ENCODE data around the gene SENP2. TPM values are rescaled to one million over a fixed set of nuclear protein-coding genes. Genes with fewer than 3 reads are reported as not detected.

Gene SENP2
- total RNA-seq, 1 experiment from 2014 or later, result 27.0 TPM

- Mint-ChIP-seq H3K4me1 (ENCODE audit: insufficient read depth, unreplicated experiment) (peaks cover 24% of the 10 kb centered on the region), H3K27me3 (ENCODE audit: insufficient read depth, unreplicated experiment) (no peaks in the 10 kb centered on the region), H3K9me3 (ENCODE audit: unreplicated experiment) (no peaks in the 10 kb centered on the region), H3K36me3 (ENCODE audit: insufficient read depth, unreplicated experiment) (no peaks in the 10 kb centered on the region), H3K27ac (ENCODE audit: low read depth, unreplicated experiment) (peak overlapping the region; percentile 59), H3K4me3 (ENCODE audit: unreplicated experiment) (peak overlapping the region; percentile 57)
- DNase-seq (ENCODE audit: unreplicated experiment), result peak; percentile 99
- BruUV-seq (replicated peaks), result no TSS peak
- intact Hi-C loops (cut with micrococcal nuclease), result loop anchor here (2.0 kb wide), 1 partner anchor 50 kb away; the partner anchor contains the start of gene TMEM41A
- ChIA-PET CTCF (interaction anchor here (0.7 to 1.2 kb wide), 3 partner anchors 9 to 51 kb away, joined by 3 to 4 read pairs (median 3); no protein-coding TSS in a partner anchor), POLR2A (interaction anchor here (1.1 to 1.4 kb wide), 2 partner anchors 9 to 48 kb away, joined by 3 to 4 read pairs; no protein-coding TSS in a partner anchor)
- no peak for TF ChIP-seq CTCF (IDR thresholded peaks at IDR 0.05; ENCODE audit: unreplicated experiment)
These were observed 37.0 kb upstream of the SENP2 start for GRCh38 chr3:185549122-185549521.

GRCh38 chr3:185549651-185550111 lies 36.4 kb upstream of the SENP2 start:
- Mint-ChIP-seq H3K4me3 (ENCODE audit: unreplicated experiment) (peak overlapping the region; percentile 57), H3K9me3 (ENCODE audit: unreplicated experiment) (no peaks in the 10 kb centered on the region), H3K27me3 (ENCODE audit: insufficient read depth, unreplicated experiment) (no peaks in the 10 kb centered on the region), H3K27ac (ENCODE audit: low read depth, unreplicated experiment) (peak overlapping the region; percentile 59), H3K4me1 (ENCODE audit: insufficient read depth, unreplicated experiment) (peaks cover 24% of the 10 kb centered on the region), H3K36me3 (ENCODE audit: insufficient read depth, unreplicated experiment) (no peaks in the 10 kb centered on the region)
- peak; percentile 26 for DNase-seq (ENCODE audit: unreplicated experiment)
- ChIA-PET POLR2A (interaction anchor here (1.1 to 1.4 kb wide), 2 partner anchors 9 to 48 kb away, joined by 3 to 4 read pairs; no protein-coding TSS in a partner anchor), CTCF (interaction anchor here (0.7 to 1.2 kb wide), 3 partner anchors 8 to 52 kb away, joined by 3 to 4 read pairs (median 3); no protein-coding TSS in a partner anchor)
- TF ChIP-seq CTCF (IDR thresholded peaks at IDR 0.05; ENCODE audit: unreplicated experiment), result no peak
- no TSS peak for BruUV-seq (replicated peaks)
- intact Hi-C loops (cut with micrococcal nuclease), result loop anchor here (2.0 kb wide), 1 partner anchor 51 kb away; the partner anchor contains the start of gene TMEM41A

- Mint-ChIP-seq H3K4me3 (ENCODE audit: unreplicated experiment) (peak within 1 kb of the TSS; percentile 14), H3K9me3 (ENCODE audit: unreplicated experiment) (no peaks in the 10 kb centered on the region), H3K27ac (ENCODE audit: low read depth, unreplicated experiment) (peak within 1 kb of the TSS; percentile 65), H3K4me1 (ENCODE audit: insufficient read depth, unreplicated experiment) (peaks cover 24% of the 10 kb centered on the region), H3K27me3 (ENCODE audit: insufficient read depth, unreplicated experiment) (no peaks in the 10 kb centered on the region), H3K36me3 (ENCODE audit: insufficient read depth, unreplicated experiment) (no peaks in the 10 kb centered on the region)
- no TSS peak for BruUV-seq (replicated peaks)
- peak; percentile 51 for DNase-seq (ENCODE audit: unreplicated experiment)
- intact Hi-C loops (cut with micrococcal nuclease), result no loop called here
- CTCF ChIA-PET, result interaction anchor here (1.8 kb wide), 1 partner anchor 92 kb away, joined by 10 read pairs; no protein-coding TSS in a partner anchor
- POLR2A ChIA-PET, result interaction anchor here (0.7 to 1.6 kb wide), 3 partner anchors 34 to 117 kb away, joined by 3 to 7 read pairs (median 4); partner anchors contain the start of genes SENP2 and TMEM41A
- TF ChIP-seq CTCF (IDR thresholded peaks at IDR 0.05; ENCODE audit: unreplicated experiment), result no peak
These were observed 33.7 kb upstream of the SENP2 start, which contains the start of gene LIPH for GRCh38 chr3:185552358-185552877. TSS of gene LIPH (minus strand) at chr3:185552588. CDS start at chr3:185552471, 117 bp downstream.

GRCh38 chr3:185555101-185555501 lies 31.0 kb upstream of the SENP2 start:
- Mint-ChIP-seq H3K27me3 (ENCODE audit: insufficient read depth, unreplicated experiment) (no peaks in the 10 kb centered on the region), H3K36me3 (ENCODE audit: insufficient read depth, unreplicated experiment) (no peaks in the 10 kb centered on the region), H3K27ac (ENCODE audit: low read depth, unreplicated experiment) (no peak overlapping the region), H3K9me3 (ENCODE audit: unreplicated experiment) (no peaks in the 10 kb centered on the region), H3K4me3 (ENCODE audit: unreplicated experiment) (no peak overlapping the region), H3K4me1 (ENCODE audit: insufficient read depth, unreplicated experiment) (peaks cover 28% of the 10 kb centered on the region)
- intact Hi-C loops (cut with micrococcal nuclease), result loop anchor here (5.0 kb wide), 1 partner anchor 203 kb away; no protein-coding TSS in a partner anchor
- DNase-seq (ENCODE audit: unreplicated experiment), result no peak
- CTCF ChIA-PET, result interaction anchor here (0.7 to 8.8 kb wide), 2 partner anchors 95 to 105 kb away, joined by 3 to 85 read pairs; no protein-coding TSS in a partner anchor
- POLR2A ChIA-PET, result no interaction called here
- TF ChIP-seq CTCF (IDR thresholded peaks at IDR 0.05; ENCODE audit: unreplicated experiment), result no peak
- no TSS peak for BruUV-seq (replicated peaks)

Measured in MCF 10A (cell line).